BJ (cell line): ENCODE data around the gene TCF23. TPM values are rescaled to one million over a fixed set of nuclear protein-coding genes. Genes with fewer than 3 reads are reported as not detected.
"Not testable (repeated sequence)": the region's sequence is repeated elsewhere in the genome, so short reads cannot be mapped to it uniquely, and the experiment has no call there.

Experiments used
- CTCF ChIA-PET: fragments of 350-600 bp; formaldehyde crosslinking; extraction: SDS; loops from one replicate; lab custom pipeline; 2021; ENCODE audit warnings: antibody characterized with exemption, inconsistent platforms; lab: Yijun Ruan, JAX
- POLR2A ChIA-PET: fragments of 300-600 bp; sonication (Branson Sonifier 250); formaldehyde crosslinking; extraction: SDS; loops from one replicate; lab custom pipeline; 2021; ENCODE audit warnings: antibody characterized with exemption; lab: Charles Lee
- DNase-seq: peaks from one replicate; pipeline ENCODE4 v3.0.0-alpha.2; 2011; ENCODE audit warnings: low read depth
- H3K27me3 ChIP-seq: 2 replicates; pipeline ENCODE4 v1.6.0; 2011; ENCODE audit warnings: low read length; ENCODE audit not compliant: control insufficient read depth, insufficient read depth
- H3K36me3 ChIP-seq: 2 replicates; pipeline ENCODE4 v1.5.1; 2011; ENCODE audit warnings: low read length; ENCODE audit not compliant: control insufficient read depth, insufficient read depth
- H3K4me3 ChIP-seq: 2 replicates; pipeline ENCODE4 v1.5.1; 2011; ENCODE audit warnings: low read depth, mild to moderate bottlenecking, control low read depth, low read length
- polyA plus RNA-seq: library from polyadenylated mRNA; depleted of rRNA; stranded (reverse); fragments of >200 nt; gene quantifications from 2 replicates; pipeline ENCODE4 v1.2.3, GENCODE V29; 2011
- TF ChIP-seq, protein P1 (sequence below): IDR thresholded peaks from 2 replicates; pipeline ENCODE4 v1.5.1; 2011; ENCODE audit warnings: low read depth, mild to moderate bottlenecking, control low read depth, inconsistent platforms, low read length, moderate library complexity; ENCODE audit not compliant: insufficient read depth

The TCF23 gene
- polyA plus RNA-seq, 1 experiment, result not detected

DNA sequence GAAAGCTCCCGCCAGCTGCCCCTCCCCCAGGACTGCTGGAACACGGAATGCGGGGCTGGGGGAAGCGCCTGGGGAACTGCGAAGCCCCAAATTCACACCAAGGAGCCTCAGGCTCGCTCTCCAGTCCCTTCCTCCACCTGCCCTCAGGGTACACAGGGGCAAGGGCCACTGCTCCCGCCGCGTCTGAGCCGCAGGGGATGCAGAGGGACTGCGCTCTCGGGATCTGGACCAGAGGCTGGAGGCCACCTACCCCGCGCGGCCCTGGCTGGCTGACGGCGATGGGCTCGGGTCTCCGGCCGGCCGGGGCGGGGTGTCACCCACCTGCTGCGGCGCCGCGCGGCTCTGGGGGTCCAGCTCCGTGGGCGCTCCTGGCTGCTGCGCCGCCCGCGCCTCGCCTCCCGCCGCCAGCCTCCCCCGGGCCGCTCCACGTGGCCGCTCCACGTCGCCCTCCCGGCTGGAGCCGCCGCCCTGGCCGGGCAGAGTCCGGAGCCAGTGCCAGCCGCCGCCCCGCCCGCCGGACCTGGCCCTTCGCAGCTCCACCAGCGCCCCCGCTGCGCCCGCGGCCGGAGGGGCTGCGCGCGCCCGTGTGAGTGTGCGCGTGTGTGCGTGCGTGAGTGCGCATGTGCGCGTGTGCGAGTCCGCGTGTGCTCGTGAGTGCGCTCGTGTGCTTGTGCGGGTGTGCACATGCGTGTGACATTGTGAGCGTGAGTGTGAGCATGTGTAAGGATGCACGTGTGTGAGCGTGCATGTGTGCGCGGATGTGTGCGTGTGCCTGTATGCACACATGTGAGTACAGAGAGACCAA lies 30.1 kb upstream of the TCF23 start, which contains the start of gene CGREF1:
Gene CGREF1, minus strand, starts transcription at position 604 of the 805 bp plus-strand sequence. CDS start 14,762 bp downstream, outside the sequence.
- peaks cover 22% of the 10 kb centered on the region for H3K27me3 ChIP-seq

DNA sequence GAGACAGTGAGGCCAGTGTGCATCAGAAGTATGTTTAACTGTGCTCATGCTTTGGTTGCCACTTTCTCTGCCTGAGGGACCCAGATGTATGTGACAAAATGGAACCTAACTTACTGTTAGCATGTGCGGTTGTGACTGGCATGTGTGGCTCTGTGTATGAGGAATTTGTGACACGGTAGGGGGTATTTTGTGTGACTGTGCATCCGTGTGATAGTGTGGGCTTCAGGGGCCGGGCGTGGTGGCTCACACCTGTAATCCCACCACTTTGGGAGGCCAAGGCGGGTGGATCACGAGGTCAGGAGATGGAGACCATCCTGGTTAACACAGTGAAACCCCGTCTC lies 29.5 kb upstream of the TCF23 start:
- CTCF ChIA-PET, result interaction anchor here (1.3 kb wide), 1 partner anchor 72 kb away, joined by 5 read pairs; no protein-coding TSS in a partner anchor
- Histone ChIP-seq H3K4me3 (peak overlapping the region; percentile 46; the same call in 1 of the 2 replicates), H3K27me3 (peaks cover 22% of the 10 kb centered on the region)
- DNase-seq, POLR2A ChIA-PET, H3K36me3 ChIP-seq: not testable (repeated sequence)

More for the DNA sequence above, 30.1 kb upstream of the TCF23 start, which contains the start of gene CGREF1:
- TF ChIP-seq, protein P1, sequence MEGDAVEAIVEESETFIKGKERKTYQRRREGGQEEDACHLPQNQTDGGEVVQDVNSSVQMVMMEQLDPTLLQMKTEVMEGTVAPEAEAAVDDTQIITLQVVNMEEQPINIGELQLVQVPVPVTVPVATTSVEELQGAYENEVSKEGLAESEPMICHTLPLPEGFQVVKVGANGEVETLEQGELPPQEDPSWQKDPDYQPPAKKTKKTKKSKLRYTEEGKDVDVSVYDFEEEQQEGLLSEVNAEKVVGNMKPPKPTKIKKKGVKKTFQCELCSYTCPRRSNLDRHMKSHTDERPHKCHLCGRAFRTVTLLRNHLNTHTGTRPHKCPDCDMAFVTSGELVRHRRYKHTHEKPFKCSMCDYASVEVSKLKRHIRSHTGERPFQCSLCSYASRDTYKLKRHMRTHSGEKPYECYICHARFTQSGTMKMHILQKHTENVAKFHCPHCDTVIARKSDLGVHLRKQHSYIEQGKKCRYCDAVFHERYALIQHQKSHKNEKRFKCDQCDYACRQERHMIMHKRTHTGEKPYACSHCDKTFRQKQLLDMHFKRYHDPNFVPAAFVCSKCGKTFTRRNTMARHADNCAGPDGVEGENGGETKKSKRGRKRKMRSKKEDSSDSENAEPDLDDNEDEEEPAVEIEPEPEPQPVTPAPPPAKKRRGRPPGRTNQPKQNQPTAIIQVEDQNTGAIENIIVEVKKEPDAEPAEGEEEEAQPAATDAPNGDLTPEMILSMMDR, result no peak
- POLR2A ChIA-PET, result no interaction called here
- DNase-seq, result no peak
- CTCF ChIA-PET, result interaction anchor here (0.5 to 1.3 kb wide), 2 partner anchors 73 to 165 kb away, joined by 3 to 5 read pairs; no protein-coding TSS in a partner anchor
- peak within 1 kb of the TSS; percentile 46 for H3K4me3 ChIP-seq
- H3K36me3 ChIP-seq, result no peaks in the 10 kb centered on the region

DNA sequence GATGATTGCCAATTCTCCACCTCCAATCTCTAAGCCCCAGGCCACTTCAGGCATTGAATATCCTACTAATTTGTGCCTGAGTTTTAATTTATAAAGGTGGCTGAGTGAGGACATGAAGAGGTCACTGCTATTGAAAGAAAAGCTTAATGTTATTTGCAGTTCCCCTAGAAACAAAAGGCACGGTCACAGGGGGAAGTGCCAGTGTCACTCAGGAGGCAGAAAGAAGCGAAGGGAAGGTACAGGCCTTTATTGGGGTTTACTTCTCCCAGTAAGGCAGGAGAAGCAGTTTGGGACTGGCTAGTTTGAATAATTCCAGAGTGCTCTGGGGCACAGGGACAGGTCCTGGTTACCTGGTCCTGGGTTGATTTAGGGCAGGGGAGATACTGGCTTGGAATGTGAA lies 26.9 kb upstream of the TCF23 start:
- ChIA-PET CTCF (no interaction called here), POLR2A (no interaction called here)
- peaks cover 22% of the 10 kb centered on the region for H3K27me3 ChIP-seq
- DNase-seq, result no peak
- H3K36me3 ChIP-seq, result no peaks in the 10 kb centered on the region
- H3K4me3 ChIP-seq, result no peak overlapping the region
- TF ChIP-seq, protein P1, result no peak

DNA sequence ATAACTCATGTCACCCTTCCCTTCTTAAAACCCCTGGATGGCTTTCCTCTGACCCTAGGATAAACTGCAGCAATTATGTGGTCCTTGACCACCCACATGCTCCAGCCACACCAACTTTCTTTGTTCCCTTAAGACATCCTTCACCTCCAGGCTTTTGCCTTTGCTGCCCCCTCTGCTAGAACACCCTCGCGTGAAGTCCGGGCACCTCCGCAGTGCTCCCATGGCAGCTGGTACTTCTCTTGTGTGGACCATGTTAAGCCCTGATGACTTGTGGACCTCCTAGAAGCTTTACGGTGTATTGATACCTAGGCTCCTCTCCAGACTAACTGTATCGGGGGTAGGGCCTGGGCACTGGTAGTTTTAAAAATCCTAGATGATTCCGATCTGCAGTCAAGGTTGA lies 26.0 kb upstream of the TCF23 start:
- TF ChIP-seq, protein P1, result no peak
- peaks cover 20% of the 10 kb centered on the region for H3K27me3 ChIP-seq
- H3K4me3 ChIP-seq, result no peak overlapping the region
- no peak for DNase-seq
- POLR2A ChIA-PET, result interaction anchor here (0.6 kb wide), 1 partner anchor 58 kb away, joined by 8 read pairs; no protein-coding TSS in a partner anchor
- CTCF ChIA-PET, result interaction anchor here (0.8 to 2.3 kb wide), 4 partner anchors 11 to 69 kb away, joined by 3 to 8 read pairs (median 4); partner anchors contain the start of gene PREB
- no peaks in the 10 kb centered on the region for H3K36me3 ChIP-seq

DNA sequence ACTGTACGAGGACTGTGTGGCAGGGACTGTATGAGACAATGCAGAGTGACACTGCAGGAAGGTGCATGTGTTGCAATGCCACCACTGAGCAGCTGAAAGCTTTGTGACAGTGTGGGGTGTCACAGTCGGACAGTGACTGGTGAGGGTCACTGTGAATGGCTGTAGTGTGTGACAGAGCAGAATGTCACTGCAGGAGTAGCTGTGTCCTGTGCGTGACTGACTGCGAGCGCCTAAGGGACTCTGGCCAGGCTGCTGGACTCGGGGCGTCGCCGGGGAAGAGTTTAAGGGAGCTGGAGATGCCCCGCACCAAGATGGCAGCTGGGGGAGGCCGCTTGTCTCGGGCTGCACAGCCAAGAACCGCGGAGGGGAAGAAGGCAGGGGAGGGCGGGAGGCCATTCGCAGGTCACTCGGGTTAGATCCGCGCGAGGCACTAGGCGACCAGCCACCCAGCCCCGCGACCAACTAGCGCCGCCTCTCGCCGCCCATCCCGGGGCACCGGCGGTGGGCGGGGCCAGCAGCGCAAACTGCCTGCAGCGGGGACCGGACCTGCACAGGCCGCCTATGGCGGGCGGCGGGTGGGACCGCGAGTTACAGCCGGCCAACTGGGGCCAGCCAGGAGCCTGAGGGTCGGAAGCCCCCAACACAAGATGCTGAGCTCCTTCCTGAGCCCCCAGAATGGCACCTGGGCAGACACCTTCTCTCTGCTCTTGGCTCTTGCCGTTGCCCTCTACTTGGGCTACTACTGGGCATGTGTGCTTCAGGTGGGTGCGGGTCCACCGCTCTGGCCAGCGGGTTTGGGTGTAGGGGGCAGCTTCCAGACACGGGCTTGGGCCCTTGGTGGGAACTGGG lies 25.3 kb upstream of the TCF23 start, which contains the start of gene ABHD1:
Gene ABHD1, plus strand, starts transcription at position 514 of the 849 bp plus-strand sequence. Its CDS starts 134 bp downstream, at position 648.
- ChIA-PET CTCF (interaction anchor here (0.7 to 2.3 kb wide), 7 partner anchors 10 to 107 kb away, joined by 3 to 8 read pairs (median 4); partner anchors contain the start of gene PREB), POLR2A (interaction anchor here (0.6 kb wide), 1 partner anchor 59 kb away, joined by 8 read pairs; no protein-coding TSS in a partner anchor)
- peaks cover 15% of the 10 kb centered on the region for H3K27me3 ChIP-seq
- H3K4me3 ChIP-seq, result peak within 1 kb of the TSS; percentile 61
- TF ChIP-seq, protein P1, result no peak
- H3K36me3 ChIP-seq, result no peaks in the 10 kb centered on the region
- DNase-seq, result no peak
